Measurements from ENCODE around the gene GPC6. TPM values are rescaled to one million over a fixed set of nuclear protein-coding genes. Genes with fewer than 3 reads are reported as not detected.

Gene GPC6
- total RNA-seq, 2 experiments from 2014 or later = not detected

- no peak for TF ChIP-seq EZH2phosphoT487 (IDR thresholded peaks at IDR 0.05; ENCODE audit: borderline replicate concordance, low read depth, low read length)
- peak; percentile 75 for TF ChIP-seq CTCF (conservative IDR thresholded peaks at IDR 0.05; ENCODE audit: low read length)
- Histone ChIP-seq H3K9me3 (ENCODE audit: low read length) (no peaks in the 10 kb centered on the region), H3K9me2 (ENCODE audit: insufficient read depth, low read length) (no peaks in the 10 kb centered on the region), H3K4me3 (ENCODE audit: low read depth, low read length, poor library complexity, severe bottlenecking) (no peak overlapping the region), H3K79me2 (ENCODE audit: insufficient read depth, low read depth, low read length) (no peaks in the 10 kb centered on the region), H2AFZ (ENCODE audit: low read length) (no peak overlapping the region), H4K20me1 (ENCODE audit: insufficient read depth, low read length) (no peaks in the 10 kb centered on the region), H3K4me1 (ENCODE audit: insufficient read depth, low read length, poor library complexity, severe bottlenecking) (no peaks in the 10 kb centered on the region), H3K4me2 (ENCODE audit: low read length) (no peak overlapping the region), H3K36me3 (ENCODE audit: insufficient read depth, low read length) (no peaks in the 10 kb centered on the region), H3K27ac (ENCODE audit: low read depth, low read length, poor library complexity, severe bottlenecking) (no peak overlapping the region)
- ChIA-PET POLR2A (interaction anchor here (0.7 kb wide), 1 partner anchor 181 kb away, joined by 3 read pairs; no protein-coding TSS in a partner anchor), CTCF (ENCODE audit: unreplicated experiment) (interaction anchor here (1.6 kb wide), 1 partner anchor 182 kb away, joined by 4 read pairs; no protein-coding TSS in a partner anchor)
- peak; percentile 53 for DNase-seq (ENCODE audit: low spot score)
- no TSS peak for BruUV-seq (replicated peaks)
- intact Hi-C loops (cut with micrococcal nuclease; ENCODE audit: unreplicated experiment) = loop anchor here (1.0 kb wide), 1 partner anchor 182 kb away; no protein-coding TSS in a partner anchor
Observed at GRCh38 chr13:94435604-94436226, 1209.1 kb downstream of the GPC6 start.

- H3K36me3 ChIP-seq (ENCODE audit: insufficient read depth, low read length) = no peaks in the 10 kb centered on the region
- CTCF ChIA-PET (ENCODE audit: unreplicated experiment) = no interaction called here
- no peak overlapping the region for H3K4me3 ChIP-seq (ENCODE audit: low read depth, low read length, poor library complexity, severe bottlenecking)
- no peak overlapping the region for H3K27ac ChIP-seq (ENCODE audit: low read depth, low read length, poor library complexity, severe bottlenecking)
- BruUV-seq (replicated peaks) = no TSS peak
- H3K9me2 ChIP-seq (ENCODE audit: insufficient read depth, low read length) = no peaks in the 10 kb centered on the region
- TF ChIP-seq CTCF (conservative IDR thresholded peaks at IDR 0.05; ENCODE audit: low read length) (no peak), EZH2phosphoT487 (IDR thresholded peaks at IDR 0.05; ENCODE audit: borderline replicate concordance, low read depth, low read length) (no peak)
- H3K9me3 ChIP-seq (ENCODE audit: low read length) = no peaks in the 10 kb centered on the region
- H3K4me2 ChIP-seq (ENCODE audit: low read length) = no peak overlapping the region
- intact Hi-C loops (cut with micrococcal nuclease; ENCODE audit: unreplicated experiment) = no loop called here
- POLR2A ChIA-PET = interaction anchor here (0.6 kb wide), 1 partner anchor 112 kb away, joined by 3 read pairs; no protein-coding TSS in a partner anchor
- no peaks in the 10 kb centered on the region for H4K20me1 ChIP-seq (ENCODE audit: insufficient read depth, low read length)
- no peaks in the 10 kb centered on the region for H3K4me1 ChIP-seq (ENCODE audit: insufficient read depth, low read length, poor library complexity, severe bottlenecking)
- H2AFZ ChIP-seq (ENCODE audit: low read length) = no peak overlapping the region
- H3K79me2 ChIP-seq (ENCODE audit: insufficient read depth, low read depth, low read length) = no peaks in the 10 kb centered on the region
- no peak for DNase-seq (ENCODE audit: low spot score)
Observed at GRCh38 chr13:94444826-94445225, 1218.2 kb downstream of the GPC6 start.

GRCh38 chr13:94454334-94454733 lies 1227.7 kb downstream of the GPC6 start:
- Histone ChIP-seq H3K9me3 (ENCODE audit: low read length) (no peaks in the 10 kb centered on the region), H3K36me3 (ENCODE audit: insufficient read depth, low read length) (no peaks in the 10 kb centered on the region), H3K4me1 (ENCODE audit: insufficient read depth, low read length, poor library complexity, severe bottlenecking) (no peaks in the 10 kb centered on the region), H3K79me2 (ENCODE audit: insufficient read depth, low read depth, low read length) (no peaks in the 10 kb centered on the region), H4K20me1 (ENCODE audit: insufficient read depth, low read length) (no peaks in the 10 kb centered on the region), H2AFZ (ENCODE audit: low read length) (no peak overlapping the region), H3K4me3 (ENCODE audit: low read depth, low read length, poor library complexity, severe bottlenecking) (no peak overlapping the region), H3K27ac (ENCODE audit: low read depth, low read length, poor library complexity, severe bottlenecking) (no peak overlapping the region), H3K9me2 (ENCODE audit: insufficient read depth, low read length) (no peaks in the 10 kb centered on the region), H3K4me2 (ENCODE audit: low read length) (no peak overlapping the region)
- TF ChIP-seq CTCF (conservative IDR thresholded peaks at IDR 0.05; ENCODE audit: low read length) (no peak), EZH2phosphoT487 (IDR thresholded peaks at IDR 0.05; ENCODE audit: borderline replicate concordance, low read depth, low read length) (no peak)
- ChIA-PET POLR2A (no interaction called here), CTCF (ENCODE audit: unreplicated experiment) (no interaction called here)
- intact Hi-C loops (cut with micrococcal nuclease; ENCODE audit: unreplicated experiment) = no loop called here
- no peak for DNase-seq (ENCODE audit: low spot score)
- no TSS peak for BruUV-seq (replicated peaks)

All from OCI-LY7 (cell line).